PC-9 (cell line): ENCODE results near the gene PRKCH.

Experiments
- CTCF ChIP-seq: fragments of 200-600 bp; sonication (generic); conservative IDR thresholded peaks from 2 replicates; pipeline ENCODE4 v1.6.1; 2017; ENCODE audit warnings: mixed run types, antibody characterized with exemption, mild to moderate bottlenecking, moderate library complexity
- EZH2 ChIP-seq: fragments of 200-600 bp; sonication (generic); IDR thresholded peaks from 2 replicates; pipeline ENCODE4 v1.8.0; 2017; ENCODE audit warnings: antibody characterized with exemption, low read depth

DNA sequence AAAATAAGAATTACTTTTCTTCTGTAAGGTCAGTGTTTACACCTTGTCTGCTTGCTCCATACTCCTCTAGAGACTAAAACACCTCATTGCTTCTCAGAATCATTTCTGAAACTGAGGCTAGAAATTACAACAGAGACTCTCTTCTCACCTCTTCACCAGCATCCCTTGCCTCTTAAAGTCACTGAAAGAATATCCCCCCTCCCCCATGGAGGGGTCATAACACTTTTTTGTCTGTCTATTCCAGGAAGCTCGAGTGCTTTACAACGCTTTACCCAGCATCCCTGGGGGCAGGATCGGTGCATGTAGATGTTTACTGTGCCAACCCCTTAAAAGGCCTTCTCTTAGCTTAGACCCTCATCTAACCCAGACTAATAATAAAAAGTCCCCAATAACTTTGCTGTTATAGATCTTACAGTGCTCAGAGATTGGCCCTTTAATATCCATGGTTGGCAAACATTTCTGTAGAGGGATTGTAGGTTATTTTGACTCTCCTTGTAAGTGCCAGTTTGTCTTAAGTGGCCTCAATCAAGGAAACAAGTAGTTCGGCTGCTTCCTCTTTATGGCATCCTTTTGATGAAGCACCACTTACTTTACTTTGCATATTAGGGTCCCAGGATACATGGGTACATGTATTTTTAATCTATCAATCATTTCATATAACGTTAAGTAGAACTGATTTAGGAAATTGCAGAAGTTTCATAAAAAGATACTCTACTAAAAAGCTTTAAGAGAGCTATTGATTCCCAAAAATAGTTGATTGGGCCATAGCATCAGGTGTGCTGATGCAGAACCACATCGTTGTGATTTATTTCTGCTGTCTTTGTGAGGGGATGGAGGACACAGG lies 29.3 kb downstream of the PRKCH start:
- TF ChIP-seq EZH2 (no peak), CTCF (no peak)
